HG02970 (cell line): ENCODE measurements around the gene SND1.

Source experiments
- ATAC-seq: cut with Tn5 transposase; IDR thresholded peaks from one replicate; pipeline ENCODE4 v1.9.1; 2021; ENCODE audit warnings: mild to moderate bottlenecking, moderate library complexity, moderate number of reproducible peaks; ENCODE audit not compliant: unreplicated experiment, low FRiP score

SND1 gene

GRCh38 chr7:127760436-127761031 is 108.5 kb downstream of the SND1 start:
- ATAC-seq = no peak

- no peak for ATAC-seq
Measured at GRCh38 chr7:127761196-127761595, 109.2 kb downstream of the SND1 start.

GRCh38 chr7:127764681-127765080 is 112.7 kb downstream of the SND1 start:
- ATAC-seq = no peak

- ATAC-seq = no peak
Measured at GRCh38 chr7:127765150-127765549, 113.2 kb downstream of the SND1 start.

GRCh38 chr7:127766831-127767459 is 115.0 kb downstream of the SND1 start:
- ATAC-seq = no peak

GRCh38 chr7:127768241-127768640 is 116.2 kb downstream of the SND1 start:
- no peak for ATAC-seq

GRCh38 chr7:127769137-127769536 is 117.1 kb downstream of the SND1 start:
- no peak for ATAC-seq

- no peak for ATAC-seq
Measured at GRCh38 chr7:127769696-127770400, 117.9 kb downstream of the SND1 start.

- no peak for ATAC-seq
Measured at GRCh38 chr7:127770885-127771284, 118.9 kb downstream of the SND1 start.

- ATAC-seq = no peak
Measured at GRCh38 chr7:127771707-127772106, 119.7 kb downstream of the SND1 start.

- no peak for ATAC-seq
Measured at GRCh38 chr7:127776776-127777386, 124.9 kb downstream of the SND1 start.

GRCh38 chr7:127780489-127780888 is 128.5 kb downstream of the SND1 start:
- no peak for ATAC-seq

- no peak for ATAC-seq
Measured at GRCh38 chr7:127781081-127781480, 129.1 kb downstream of the SND1 start.

- ATAC-seq = no peak
Measured at GRCh38 chr7:127782075-127782474, 130.1 kb downstream of the SND1 start.

GRCh38 chr7:127782654-127783559 is 130.9 kb downstream of the SND1 start:
- ATAC-seq = no peak

- ATAC-seq = no peak
Measured at GRCh38 chr7:127786184-127786583, 134.2 kb downstream of the SND1 start.

GRCh38 chr7:127789031-127789430 is 137.0 kb downstream of the SND1 start:
- ATAC-seq = no peak

- ATAC-seq = no peak
Measured at GRCh38 chr7:127791446-127792189, 139.6 kb downstream of the SND1 start.

GRCh38 chr7:127792528-127793342 is 140.7 kb downstream of the SND1 start:
- ATAC-seq = no peak
